Measurements from ENCODE around the gene SNAP25.

GRCh38 chr20:10178091-10178490 lies 40.5 kb upstream of the SNAP25 start:
- TF ChIP-seq, protein P1, sequence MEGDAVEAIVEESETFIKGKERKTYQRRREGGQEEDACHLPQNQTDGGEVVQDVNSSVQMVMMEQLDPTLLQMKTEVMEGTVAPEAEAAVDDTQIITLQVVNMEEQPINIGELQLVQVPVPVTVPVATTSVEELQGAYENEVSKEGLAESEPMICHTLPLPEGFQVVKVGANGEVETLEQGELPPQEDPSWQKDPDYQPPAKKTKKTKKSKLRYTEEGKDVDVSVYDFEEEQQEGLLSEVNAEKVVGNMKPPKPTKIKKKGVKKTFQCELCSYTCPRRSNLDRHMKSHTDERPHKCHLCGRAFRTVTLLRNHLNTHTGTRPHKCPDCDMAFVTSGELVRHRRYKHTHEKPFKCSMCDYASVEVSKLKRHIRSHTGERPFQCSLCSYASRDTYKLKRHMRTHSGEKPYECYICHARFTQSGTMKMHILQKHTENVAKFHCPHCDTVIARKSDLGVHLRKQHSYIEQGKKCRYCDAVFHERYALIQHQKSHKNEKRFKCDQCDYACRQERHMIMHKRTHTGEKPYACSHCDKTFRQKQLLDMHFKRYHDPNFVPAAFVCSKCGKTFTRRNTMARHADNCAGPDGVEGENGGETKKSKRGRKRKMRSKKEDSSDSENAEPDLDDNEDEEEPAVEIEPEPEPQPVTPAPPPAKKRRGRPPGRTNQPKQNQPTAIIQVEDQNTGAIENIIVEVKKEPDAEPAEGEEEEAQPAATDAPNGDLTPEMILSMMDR (IDR thresholded peaks at IDR 0.05) = no peak
- no peak for TF ChIP-seq POLR2A (IDR thresholded peaks at IDR 0.05)
- TF ChIP-seq EP300 (IDR thresholded peaks at IDR 0.05) = no peak

Measured in ovary (tissue), 3 donors.